ENCODE data around the gene SCARB2. TPM values are rescaled to one million over a fixed set of nuclear protein-coding genes. Genes with fewer than 3 reads are reported as not detected.

Gene SCARB2
- total RNA-seq, 1 donor from 2014 or later = 97.4 TPM

DNA sequence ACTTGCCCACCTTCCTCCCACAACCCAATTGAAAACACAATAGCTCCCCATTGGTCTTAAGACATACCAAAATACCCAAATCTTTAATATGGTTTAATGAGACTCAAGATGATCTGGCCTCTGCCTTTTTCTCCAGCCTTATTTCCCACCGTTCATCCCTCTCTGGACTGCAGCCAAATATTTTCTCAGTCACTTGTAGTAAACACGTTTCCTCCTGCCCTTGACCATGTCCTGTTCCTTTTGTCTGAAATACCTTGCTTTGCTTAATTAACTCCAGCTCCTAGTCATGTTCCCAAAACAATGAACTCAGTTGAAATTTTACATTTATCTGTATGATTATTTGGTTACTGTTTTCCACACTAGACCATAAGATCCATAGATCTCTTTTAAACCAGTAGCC, 57.0 kb downstream of the SCARB2 start:
- H3K4me2 ChIP-seq = no peak overlapping the region
- no peaks in the 10 kb centered on the region for H3K4me1 ChIP-seq
- no peaks in the 10 kb centered on the region for H4K20me1 ChIP-seq (ENCODE audit: low read depth)
- no peaks in the 10 kb centered on the region for H3K27me3 ChIP-seq
- Mint-ChIP-seq H3K27me3 (ENCODE audit: insufficient read depth, low read depth) (peaks cover 8% of the 10 kb centered on the region), H3K9me3 (no peaks in the 10 kb centered on the region), H3K4me3 (no peak overlapping the region), H3K27ac (no peak overlapping the region), H3K36me3 (peaks cover 8% of the 10 kb centered on the region), H3K4me1 (peaks cover 6% of the 10 kb centered on the region)
- TF ChIP-seq EZH2 (IDR thresholded peaks at IDR 0.05) (no peak), EZH2phosphoT487 (IDR thresholded peaks at IDR 0.05) (no peak), CTCF (IDR thresholded peaks at IDR 0.05) (no peak)
- H3K79me2 ChIP-seq (ENCODE audit: low read depth) = no peaks in the 10 kb centered on the region
- H3K9ac ChIP-seq = no peak overlapping the region
- no peak overlapping the region for H3K27ac ChIP-seq
- no peak for DNase-seq (ENCODE audit: low spot score)
- H3K4me3 ChIP-seq = no peak overlapping the region
- H3K36me3 ChIP-seq = no peaks in the 10 kb centered on the region
- H3K9me3 ChIP-seq (ENCODE audit: low read depth) = no peaks in the 10 kb centered on the region
- no peak overlapping the region for H2AFZ ChIP-seq (replicated peaks)
- no peaks in the 10 kb centered on the region for H3F3A ChIP-seq (ENCODE audit: low read depth)

- H3K4me1 Mint-ChIP-seq = peaks cover 6% of the 10 kb centered on the region
- H3K4me3 Mint-ChIP-seq = no peak overlapping the region
- Histone ChIP-seq H3K36me3 (no peaks in the 10 kb centered on the region), H3K4me2 (no peak overlapping the region), H3K4me3 (no peak overlapping the region), H3K27me3 (no peaks in the 10 kb centered on the region), H3K27ac (no peak overlapping the region), H3K9me3 (ENCODE audit: low read depth) (no peaks in the 10 kb centered on the region), H2AFZ (replicated peaks) (no peak overlapping the region), H3K9ac (no peak overlapping the region), H3F3A (ENCODE audit: low read depth) (no peaks in the 10 kb centered on the region), H3K79me2 (ENCODE audit: low read depth) (no peaks in the 10 kb centered on the region), H3K4me1 (no peaks in the 10 kb centered on the region), H4K20me1 (ENCODE audit: low read depth) (no peaks in the 10 kb centered on the region)
- H3K9me3 Mint-ChIP-seq = no peaks in the 10 kb centered on the region
- H3K27me3 Mint-ChIP-seq (ENCODE audit: insufficient read depth, low read depth) = peaks cover 8% of the 10 kb centered on the region
- no peak for TF ChIP-seq CTCF (IDR thresholded peaks at IDR 0.05)
- no peak for TF ChIP-seq EZH2phosphoT487 (IDR thresholded peaks at IDR 0.05)
- TF ChIP-seq EZH2 (IDR thresholded peaks at IDR 0.05) = no peak
- H3K36me3 Mint-ChIP-seq = peaks cover 2% of the 10 kb centered on the region
- no peak overlapping the region for H3K27ac Mint-ChIP-seq
- DNase-seq (ENCODE audit: low spot score) = no peak
Observed at GRCh38 chr4:76155979-76156378, 57.6 kb downstream of the SCARB2 start.

- no peaks in the 10 kb centered on the region for H3K27me3 ChIP-seq
- no peak overlapping the region for H3K9ac ChIP-seq
- H3K36me3 Mint-ChIP-seq = no peaks in the 10 kb centered on the region
- H2AFZ ChIP-seq (replicated peaks) = no peak overlapping the region
- H3K36me3 ChIP-seq = no peaks in the 10 kb centered on the region
- no peaks in the 10 kb centered on the region for H3K9me3 ChIP-seq (ENCODE audit: low read depth)
- peaks cover 13% of the 10 kb centered on the region for H3K4me1 Mint-ChIP-seq
- no peak for DNase-seq (ENCODE audit: low spot score)
- H3K4me3 Mint-ChIP-seq = no peak overlapping the region
- no peaks in the 10 kb centered on the region for H3K9me3 Mint-ChIP-seq
- no peak overlapping the region for H3K27ac Mint-ChIP-seq
- H3K4me1 ChIP-seq = peaks cover 5% of the 10 kb centered on the region
- no peak overlapping the region for H3K4me2 ChIP-seq
- peaks cover 8% of the 10 kb centered on the region for H3K27me3 Mint-ChIP-seq (ENCODE audit: insufficient read depth, low read depth)
- TF ChIP-seq EZH2phosphoT487 (IDR thresholded peaks at IDR 0.05) = no peak
- no peak for TF ChIP-seq CTCF (IDR thresholded peaks at IDR 0.05)
- TF ChIP-seq EZH2 (IDR thresholded peaks at IDR 0.05) = no peak
- H3K79me2 ChIP-seq (ENCODE audit: low read depth) = peaks cover 14% of the 10 kb centered on the region
- no peaks in the 10 kb centered on the region for H4K20me1 ChIP-seq (ENCODE audit: low read depth)
- no peak overlapping the region for H3K27ac ChIP-seq
- H3K4me3 ChIP-seq = no peak overlapping the region
- H3F3A ChIP-seq (ENCODE audit: low read depth) = no peaks in the 10 kb centered on the region
Observed at GRCh38 chr4:76153356-76153755, 60.3 kb downstream of the SCARB2 start.

Data from neural progenitor cell (in vitro differentiated cells).